Bronchial epithelial cell (primary cell): Measurements from ENCODE around the gene ASPHD1. TPM values are rescaled to one million over a fixed set of nuclear protein-coding genes. Genes with fewer than 3 reads are reported as not detected.
"Not testable (repeated sequence)": the region's sequence is repeated elsewhere in the genome, so short reads cannot be mapped to it uniquely, and the experiment has no call there.

Experiments
- DNase-seq: peaks from one replicate; pipeline ENCODE4 v3.0.0-alpha.2; 2010; ENCODE audit warnings: low read depth
- FAIRE-seq: peaks from 2 replicates; lab custom pipeline; 2011; peaks lifted over from hg19 to GRCh38; lab: Jason Lieb, UNC
- H3K27me3 ChIP-seq: 2 replicates; pipeline ENCODE4 v1.5.1; 2011; ENCODE audit warnings: low read length; ENCODE audit not compliant: control insufficient read depth, insufficient read depth
- H3K36me3 ChIP-seq: 2 replicates; pipeline ENCODE4 v1.5.1; 2011; ENCODE audit warnings: low read length; ENCODE audit not compliant: control insufficient read depth, insufficient read depth
- H3K4me3 ChIP-seq: 2 replicates; pipeline ENCODE4 v1.5.1; 2011; ENCODE audit warnings: mild to moderate bottlenecking, low read depth, low read length, control low read depth
- total RNA-seq: library from RNA; depleted of rRNA; stranded (reverse); fragments of >200 nt; gene quantifications from 2 replicates; pipeline ENCODE4 v1.2.1, GENCODE V29; 2014
- TF ChIP-seq, protein P1 (sequence below): IDR thresholded peaks from 2 replicates; pipeline ENCODE4 v1.5.1; 2011; ENCODE audit warnings: mild to moderate bottlenecking, moderate library complexity, low read length, control low read depth, inconsistent platforms; ENCODE audit not compliant: insufficient read depth, severe bottlenecking

Gene ASPHD1
- total RNA-seq, 1 donor from 2014 or later = 2.4 TPM

DNA sequence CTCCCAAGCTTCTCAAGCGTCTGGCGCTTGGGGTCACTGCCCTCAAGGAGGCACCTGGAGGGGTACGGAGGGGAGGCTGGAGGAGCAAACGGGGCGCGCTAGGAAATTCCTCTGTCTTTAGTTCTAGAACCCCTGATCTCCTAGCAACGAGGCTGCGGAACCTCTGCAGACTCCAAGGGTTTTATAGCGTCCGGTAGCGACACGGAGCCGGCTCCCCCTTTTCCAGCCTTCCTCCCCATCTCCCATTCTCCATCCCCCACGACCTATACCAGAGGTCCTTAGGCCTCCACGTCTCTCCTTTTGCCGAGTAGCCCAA is 36.7 kb upstream of the ASPHD1 start:
- H3K36me3 ChIP-seq = peaks cover 12% of the 10 kb centered on the region
- no peaks in the 10 kb centered on the region for H3K27me3 ChIP-seq
- DNase-seq = no peak
- no peak overlapping the region for H3K4me3 ChIP-seq
- no peak for FAIRE-seq
- TF ChIP-seq, protein P1, sequence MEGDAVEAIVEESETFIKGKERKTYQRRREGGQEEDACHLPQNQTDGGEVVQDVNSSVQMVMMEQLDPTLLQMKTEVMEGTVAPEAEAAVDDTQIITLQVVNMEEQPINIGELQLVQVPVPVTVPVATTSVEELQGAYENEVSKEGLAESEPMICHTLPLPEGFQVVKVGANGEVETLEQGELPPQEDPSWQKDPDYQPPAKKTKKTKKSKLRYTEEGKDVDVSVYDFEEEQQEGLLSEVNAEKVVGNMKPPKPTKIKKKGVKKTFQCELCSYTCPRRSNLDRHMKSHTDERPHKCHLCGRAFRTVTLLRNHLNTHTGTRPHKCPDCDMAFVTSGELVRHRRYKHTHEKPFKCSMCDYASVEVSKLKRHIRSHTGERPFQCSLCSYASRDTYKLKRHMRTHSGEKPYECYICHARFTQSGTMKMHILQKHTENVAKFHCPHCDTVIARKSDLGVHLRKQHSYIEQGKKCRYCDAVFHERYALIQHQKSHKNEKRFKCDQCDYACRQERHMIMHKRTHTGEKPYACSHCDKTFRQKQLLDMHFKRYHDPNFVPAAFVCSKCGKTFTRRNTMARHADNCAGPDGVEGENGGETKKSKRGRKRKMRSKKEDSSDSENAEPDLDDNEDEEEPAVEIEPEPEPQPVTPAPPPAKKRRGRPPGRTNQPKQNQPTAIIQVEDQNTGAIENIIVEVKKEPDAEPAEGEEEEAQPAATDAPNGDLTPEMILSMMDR = no peak

DNA sequence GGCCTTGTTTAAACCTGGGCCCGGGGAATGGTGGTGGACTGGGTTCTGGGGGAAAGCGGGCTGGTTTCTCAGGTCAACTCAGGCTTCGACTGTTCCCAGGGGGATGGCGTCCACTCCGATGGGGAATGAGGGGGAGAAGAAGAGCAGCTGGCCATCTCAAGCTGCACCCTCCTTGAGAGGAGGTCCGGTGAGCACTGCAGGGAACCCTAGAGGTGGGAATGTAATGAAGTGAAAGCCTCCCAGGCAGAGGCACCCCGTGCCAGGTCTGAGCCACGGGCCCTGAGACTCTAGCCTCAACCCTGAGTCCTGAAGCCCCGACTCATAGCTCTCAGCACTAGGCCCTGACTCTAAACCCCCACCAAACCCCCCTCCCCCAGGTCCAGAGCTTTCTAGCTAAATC is 36.1 kb upstream of the ASPHD1 start:
- H3K27me3 ChIP-seq = no peaks in the 10 kb centered on the region
- H3K36me3 ChIP-seq = peaks cover 8% of the 10 kb centered on the region
- TF ChIP-seq, protein P1 = no peak
- DNase-seq = no peak
- FAIRE-seq = no peak
- H3K4me3 ChIP-seq = no peak overlapping the region

DNA sequence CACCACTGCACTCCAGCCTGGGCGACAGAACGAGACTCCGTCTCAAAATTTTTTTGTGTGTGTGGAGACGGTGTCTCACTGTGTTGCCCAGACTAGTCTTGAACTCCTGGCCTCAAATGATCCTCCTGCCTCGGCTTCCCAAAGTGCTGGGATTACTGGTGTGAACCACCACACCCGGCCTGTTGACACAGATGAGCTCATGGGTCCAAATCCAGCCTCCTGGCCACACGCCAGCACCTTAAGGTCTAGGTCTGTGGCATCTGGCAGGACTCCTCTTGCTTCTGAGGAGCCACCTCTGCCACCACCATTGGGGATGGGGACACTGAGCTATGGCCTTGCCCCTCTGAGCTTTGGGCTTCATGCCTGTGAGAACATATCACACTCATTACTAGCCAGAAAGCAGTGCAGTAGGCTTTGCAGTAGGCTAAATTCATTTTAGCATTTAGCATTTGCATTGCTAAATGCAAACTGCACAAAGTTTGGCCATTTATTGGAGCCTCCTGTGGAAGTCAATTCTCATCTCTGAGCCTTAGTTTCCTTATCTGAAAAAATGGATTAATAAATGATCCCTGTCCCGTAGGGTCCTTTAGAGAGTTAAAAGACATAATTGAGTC is 31.8 kb upstream of the ASPHD1 start:
- Histone ChIP-seq H3K4me3 (no peak overlapping the region), H3K36me3 (no peaks in the 10 kb centered on the region), H3K27me3 (no peaks in the 10 kb centered on the region)
- no peak for DNase-seq
- no peak for FAIRE-seq
- TF ChIP-seq, protein P1 = no peak

DNA sequence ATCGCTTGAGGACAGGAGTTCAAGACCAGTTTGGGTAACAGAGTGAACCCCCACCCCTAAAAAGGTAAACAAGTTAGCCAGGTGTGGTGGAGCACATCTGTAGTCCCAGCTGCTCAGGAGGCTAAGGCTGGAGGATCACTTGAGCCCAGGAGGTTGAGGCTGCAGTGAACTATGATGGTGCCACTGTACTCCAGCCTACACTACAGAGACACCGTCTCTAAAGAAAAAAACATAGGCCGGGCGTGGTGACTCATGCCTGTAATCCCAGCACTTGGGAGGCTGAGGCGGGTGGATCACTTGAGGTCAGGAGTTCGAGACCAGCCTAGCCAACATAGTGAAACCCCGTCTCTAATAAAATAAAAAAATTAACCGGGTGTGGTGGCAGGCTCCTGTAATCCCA is 31.2 kb upstream of the ASPHD1 start:
- not testable (repeated sequence) for H3K27me3 ChIP-seq, FAIRE-seq, H3K36me3 ChIP-seq, H3K4me3 ChIP-seq, DNase-seq

DNA sequence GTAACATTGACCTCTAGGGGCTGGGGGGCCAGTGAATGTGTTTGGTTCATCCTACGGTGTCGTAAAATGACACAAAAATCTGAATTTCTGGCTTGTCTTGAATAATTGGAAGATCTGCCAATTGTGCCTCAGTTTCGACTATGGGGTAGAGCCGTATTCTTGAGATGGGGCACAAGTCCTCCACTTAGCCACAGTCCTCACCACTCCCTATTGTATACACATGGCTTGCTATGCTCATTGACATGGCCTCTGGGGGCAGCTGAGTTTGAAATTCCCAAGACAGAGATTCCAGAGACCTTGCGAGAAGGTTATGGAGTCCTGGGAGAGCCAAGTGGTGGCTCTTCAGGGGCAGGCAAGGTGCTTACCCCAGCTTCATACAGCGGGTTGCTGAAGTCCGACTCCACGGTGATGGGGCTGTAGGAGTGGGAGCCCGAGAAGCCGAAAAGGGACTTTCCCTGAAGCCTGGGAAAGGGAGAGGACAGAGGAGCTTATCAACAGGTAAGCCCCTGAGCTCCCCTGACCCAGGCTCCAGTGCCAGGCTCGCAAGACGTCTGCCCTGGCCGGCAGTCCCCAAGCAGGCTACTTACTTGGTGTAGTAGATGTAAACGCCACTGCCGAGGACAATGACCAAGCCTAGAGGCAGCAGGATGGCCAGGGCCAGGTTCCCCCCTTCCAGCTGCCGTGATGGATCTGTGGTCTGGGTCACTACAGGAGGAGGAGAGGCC is 28.3 kb upstream of the ASPHD1 start:
- no peak for FAIRE-seq
- DNase-seq = no peak
- H3K27me3 ChIP-seq = peaks cover 8% of the 10 kb centered on the region
- TF ChIP-seq, protein P1 = no peak
- no peaks in the 10 kb centered on the region for H3K36me3 ChIP-seq
- H3K4me3 ChIP-seq = no peak overlapping the region

DNA sequence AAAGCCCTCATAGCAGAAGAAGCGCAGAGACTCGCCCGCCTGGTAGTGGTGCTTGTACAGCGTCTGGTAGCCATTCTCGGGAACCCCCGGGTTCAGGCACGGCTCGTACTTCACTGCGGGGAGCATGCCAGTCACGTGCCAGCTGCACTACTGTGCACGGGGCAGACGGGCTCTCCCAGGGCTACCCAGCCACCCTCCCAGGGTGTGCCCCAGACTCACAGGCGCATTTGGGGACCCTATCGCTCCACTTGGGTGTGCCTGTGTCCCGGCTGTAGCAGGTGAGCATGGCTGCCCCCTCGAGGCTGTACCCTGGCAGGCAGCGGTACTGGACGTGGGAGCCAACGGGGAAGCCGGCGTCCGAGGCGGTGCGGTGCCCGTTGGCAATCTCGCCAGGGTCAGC is 27.0 kb upstream of the ASPHD1 start:
- DNase-seq (no peak), FAIRE-seq (no peak)
- TF ChIP-seq, protein P1 = no peak
- no peaks in the 10 kb centered on the region for H3K36me3 ChIP-seq
- peaks cover 12% of the 10 kb centered on the region for H3K27me3 ChIP-seq
- H3K4me3 ChIP-seq = no peak overlapping the region
